LoVo (cell line): ENCODE results near the gene PFKFB2.

ENCODE experiments used
- DNase-seq: peaks from one replicate; pipeline ENCODE4 v3.0.0-alpha.2; 2016; ENCODE audit warnings: low spot score

The PFKFB2 gene

GRCh38 chr1:207052911-207053769 lies at the start of gene PFKFB2:
PFKFB2 (plus strand) TSS chr1:207053275; CDS start chr1:207054718, 1,443 bp downstream.
- DNase-seq: peak; percentile 99

- peak; percentile 83 for DNase-seq
Observed at GRCh38 chr1:207004931-207005830, 47.9 kb upstream of the PFKFB2 start.

GRCh38 chr1:207006083-207006482 lies 47.0 kb upstream of the PFKFB2 start:
- DNase-seq: no peak

GRCh38 chr1:207006914-207007313 lies 46.2 kb upstream of the PFKFB2 start:
- DNase-seq: no peak

GRCh38 chr1:207007352-207008033 lies 45.6 kb upstream of the PFKFB2 start:
- peak; percentile 93 for DNase-seq

- DNase-seq: no peak
Observed at GRCh38 chr1:207009182-207009850, 43.8 kb upstream of the PFKFB2 start.

- DNase-seq: no peak
Observed at GRCh38 chr1:207009945-207010344, 43.1 kb upstream of the PFKFB2 start.

- DNase-seq: no peak
Observed at GRCh38 chr1:207010726-207011125, 42.3 kb upstream of the PFKFB2 start.

- no peak for DNase-seq
Observed at GRCh38 chr1:207013321-207014085, 39.6 kb upstream of the PFKFB2 start.

GRCh38 chr1:207014728-207015127 lies 38.3 kb upstream of the PFKFB2 start:
- no peak for DNase-seq

GRCh38 chr1:207015791-207016190 lies 37.3 kb upstream of the PFKFB2 start:
- no peak for DNase-seq

GRCh38 chr1:207017615-207018559 lies 35.2 kb upstream of the PFKFB2 start:
- no peak for DNase-seq

GRCh38 chr1:207018707-207019106 lies 34.4 kb upstream of the PFKFB2 start:
- DNase-seq: no peak

GRCh38 chr1:207019161-207019560 lies 33.9 kb upstream of the PFKFB2 start:
- DNase-seq: no peak

GRCh38 chr1:207019661-207020060 lies 33.4 kb upstream of the PFKFB2 start:
- no peak for DNase-seq

- DNase-seq: peak; percentile 85
Observed at GRCh38 chr1:207020065-207020708, 32.9 kb upstream of the PFKFB2 start.

GRCh38 chr1:207020709-207021107 lies 32.4 kb upstream of the PFKFB2 start:
- no peak for DNase-seq

GRCh38 chr1:207021139-207021861 lies 31.8 kb upstream of the PFKFB2 start:
- no peak for DNase-seq
